Measurements from ENCODE around the gene HSPA9.

Gene HSPA9

DNA sequence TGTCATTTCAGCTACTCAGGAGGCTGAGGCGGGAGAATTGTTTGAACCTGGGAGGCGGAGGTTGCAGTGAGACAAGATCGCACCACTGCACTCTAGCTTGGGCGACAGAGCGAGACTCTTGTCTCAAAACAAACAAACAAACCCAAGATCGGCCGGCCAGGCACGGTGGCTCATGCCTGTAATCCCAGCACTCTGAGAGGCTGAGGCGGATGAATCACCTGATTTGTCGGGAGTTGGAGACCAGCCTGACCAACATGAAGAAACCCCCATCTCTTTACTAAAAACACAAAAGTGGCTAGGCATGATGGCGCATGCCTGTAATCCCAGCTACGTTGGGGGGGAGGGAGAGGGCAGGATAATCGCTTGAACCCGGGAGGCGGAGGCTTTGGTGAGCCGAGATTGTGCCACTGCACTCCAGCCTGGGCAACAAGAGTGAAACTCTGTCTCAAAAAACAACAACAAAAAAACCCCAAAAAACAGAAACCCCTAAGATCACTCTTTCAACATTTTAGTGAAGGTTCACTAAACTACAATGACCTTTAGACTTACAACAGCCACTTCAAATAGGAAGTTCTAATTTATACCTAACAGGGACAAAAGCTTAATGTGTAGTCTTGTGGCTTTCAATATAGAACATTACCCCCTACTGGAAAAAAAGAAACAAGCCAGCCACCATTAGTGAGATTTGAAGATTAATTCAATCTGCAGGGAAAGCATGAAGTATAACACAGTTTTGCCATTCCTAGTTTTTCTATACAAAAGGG, 7.0 kb downstream of the HSPA9 start:
- no peak for DNase-seq (ENCODE audit: low spot score)
- TF ChIP-seq, protein P1, sequence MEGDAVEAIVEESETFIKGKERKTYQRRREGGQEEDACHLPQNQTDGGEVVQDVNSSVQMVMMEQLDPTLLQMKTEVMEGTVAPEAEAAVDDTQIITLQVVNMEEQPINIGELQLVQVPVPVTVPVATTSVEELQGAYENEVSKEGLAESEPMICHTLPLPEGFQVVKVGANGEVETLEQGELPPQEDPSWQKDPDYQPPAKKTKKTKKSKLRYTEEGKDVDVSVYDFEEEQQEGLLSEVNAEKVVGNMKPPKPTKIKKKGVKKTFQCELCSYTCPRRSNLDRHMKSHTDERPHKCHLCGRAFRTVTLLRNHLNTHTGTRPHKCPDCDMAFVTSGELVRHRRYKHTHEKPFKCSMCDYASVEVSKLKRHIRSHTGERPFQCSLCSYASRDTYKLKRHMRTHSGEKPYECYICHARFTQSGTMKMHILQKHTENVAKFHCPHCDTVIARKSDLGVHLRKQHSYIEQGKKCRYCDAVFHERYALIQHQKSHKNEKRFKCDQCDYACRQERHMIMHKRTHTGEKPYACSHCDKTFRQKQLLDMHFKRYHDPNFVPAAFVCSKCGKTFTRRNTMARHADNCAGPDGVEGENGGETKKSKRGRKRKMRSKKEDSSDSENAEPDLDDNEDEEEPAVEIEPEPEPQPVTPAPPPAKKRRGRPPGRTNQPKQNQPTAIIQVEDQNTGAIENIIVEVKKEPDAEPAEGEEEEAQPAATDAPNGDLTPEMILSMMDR (IDR thresholded peaks at IDR 0.05; ENCODE audit: extremely low read depth, missing control alignments) = no peak

DNA sequence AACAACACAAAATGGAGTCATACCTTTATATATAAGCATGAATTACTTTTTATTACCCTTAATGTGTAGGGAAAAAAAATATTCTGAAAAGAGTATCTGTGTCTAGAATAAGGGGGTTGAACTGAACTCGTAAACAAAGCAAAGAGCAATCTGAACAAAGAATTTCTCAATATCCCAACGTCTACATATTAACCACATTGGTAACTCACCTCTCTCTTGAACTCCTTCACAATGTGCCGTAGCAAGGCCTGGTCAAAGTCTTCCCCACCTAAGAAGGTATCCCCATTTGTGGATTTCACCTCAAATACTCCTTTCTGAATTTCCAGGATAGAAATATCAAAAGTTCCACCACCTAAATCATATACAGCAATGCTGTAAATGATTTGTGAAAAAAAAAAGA, 8.4 kb downstream of the HSPA9 start:
- no peak for DNase-seq (ENCODE audit: low spot score)
- TF ChIP-seq, protein P1 (IDR thresholded peaks at IDR 0.05; ENCODE audit: extremely low read depth, missing control alignments) = no peak

DNA sequence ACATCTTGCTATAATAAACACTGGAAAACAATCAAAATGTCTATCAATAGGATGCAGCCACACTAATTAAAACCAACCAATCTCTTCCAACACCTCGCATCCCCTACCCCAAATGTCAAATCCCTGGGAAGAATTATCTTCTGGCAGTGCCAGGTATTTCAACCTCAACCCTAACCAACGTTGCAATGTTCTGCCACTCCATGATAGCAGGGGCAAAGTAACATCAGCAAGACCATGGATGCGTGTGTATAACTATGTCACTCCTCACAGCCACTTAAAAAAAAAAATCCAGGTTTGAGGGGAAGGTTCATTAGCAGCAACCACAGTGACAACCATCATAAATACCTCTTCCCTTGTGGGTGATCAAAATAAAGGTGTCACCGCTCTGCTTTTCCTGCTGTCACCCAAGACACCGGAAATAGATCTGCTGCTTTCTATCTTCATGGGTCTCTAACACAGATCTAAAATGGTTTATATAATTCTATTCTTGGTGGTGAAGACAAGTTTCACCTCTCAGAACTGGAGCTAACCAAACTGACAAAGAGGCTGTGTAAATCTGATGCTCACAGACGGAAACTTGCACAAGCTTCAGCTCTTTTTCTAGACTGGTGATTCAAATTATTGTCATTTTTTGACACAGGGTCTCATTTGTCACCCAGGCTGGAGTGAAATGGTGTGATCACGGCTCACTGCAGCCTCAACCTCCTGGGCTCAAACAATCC, 9.9 kb downstream of the HSPA9 start:
- TF ChIP-seq, protein P1 (IDR thresholded peaks at IDR 0.05; ENCODE audit: extremely low read depth, missing control alignments) = no peak
- DNase-seq (ENCODE audit: low spot score) = no peak

DNA sequence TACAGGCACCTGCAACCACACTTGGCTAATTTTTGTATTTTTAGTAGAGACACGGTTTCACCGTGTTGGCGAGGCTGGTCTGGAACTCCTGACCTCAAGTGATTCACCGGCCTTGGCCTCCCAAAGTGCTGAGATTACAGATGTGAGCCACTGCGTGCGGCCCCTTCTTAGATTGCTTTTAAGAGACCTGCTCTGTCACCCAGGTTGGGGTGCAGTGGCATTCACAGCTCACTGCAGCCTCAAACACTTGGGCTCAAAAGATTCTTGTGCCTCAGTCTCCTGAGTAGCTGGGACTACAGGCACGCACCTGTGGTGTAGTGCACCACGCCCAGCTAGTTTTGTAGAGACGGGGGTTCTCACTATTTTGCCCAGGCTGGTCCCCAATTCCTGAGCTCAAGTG, 11.0 kb downstream of the HSPA9 start:
- DNase-seq (ENCODE audit: low spot score) = no peak
- TF ChIP-seq, protein P1 (IDR thresholded peaks at IDR 0.05; ENCODE audit: extremely low read depth, missing control alignments) = no peak

DNA sequence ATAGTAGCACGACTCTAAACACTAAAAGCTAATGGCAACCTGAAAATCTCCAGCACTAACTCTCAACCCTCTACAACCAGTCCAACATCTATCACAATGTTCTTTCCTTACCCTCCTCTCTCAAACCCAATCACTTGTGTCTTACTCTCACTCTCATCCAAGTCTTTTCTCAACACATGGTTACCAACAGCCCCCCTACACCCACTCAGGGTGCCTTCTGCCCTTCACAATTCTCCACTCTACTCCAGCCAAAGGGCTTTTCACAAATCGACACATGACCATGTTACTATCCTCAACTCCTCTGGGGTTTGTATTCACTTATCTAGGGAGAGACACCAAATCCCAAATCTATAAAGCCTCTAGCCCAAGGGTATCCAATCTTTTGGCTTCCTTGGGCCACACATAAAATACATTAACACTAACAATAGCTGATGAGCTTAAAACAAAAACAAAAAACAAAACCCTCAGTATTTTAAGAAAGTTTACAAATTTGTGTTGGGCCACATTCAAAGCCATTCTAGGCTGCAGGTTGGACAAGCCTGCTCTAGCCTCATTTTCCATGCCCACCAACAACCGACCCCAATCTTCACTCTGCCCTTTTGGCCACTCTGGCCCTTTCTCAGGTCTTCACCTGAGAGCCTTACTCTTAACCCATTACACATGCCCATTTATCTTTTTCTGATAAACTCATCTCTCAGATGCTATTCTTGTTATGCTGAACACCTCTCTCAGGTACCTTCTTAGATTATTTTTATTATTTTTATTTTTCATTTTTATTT, 11.7 kb downstream of the HSPA9 start:
- DNase-seq (ENCODE audit: low spot score) = no peak
- TF ChIP-seq, protein P1 (IDR thresholded peaks at IDR 0.05; ENCODE audit: extremely low read depth, missing control alignments) = no peak

DNA sequence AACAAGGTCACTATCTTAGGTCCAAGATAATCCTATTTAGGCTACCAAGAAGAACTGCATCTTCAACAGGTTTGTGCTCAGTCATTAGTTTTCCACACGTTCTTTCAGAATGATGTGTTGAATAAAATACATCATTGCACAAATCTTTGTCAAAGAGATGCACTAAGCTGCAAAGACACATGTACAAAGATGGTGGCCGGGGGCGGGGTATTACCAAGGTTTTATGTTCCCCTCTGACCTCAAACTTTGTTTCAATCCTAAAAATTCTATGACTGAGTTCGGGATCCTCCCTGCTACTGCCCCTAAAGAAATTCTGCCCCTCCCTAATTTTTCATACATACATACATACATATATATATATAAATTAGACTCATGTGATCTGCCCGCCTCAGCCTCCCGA, 14.2 kb downstream of the HSPA9 start:
- TF ChIP-seq, protein P1 (IDR thresholded peaks at IDR 0.05; ENCODE audit: extremely low read depth, missing control alignments) = no peak
- DNase-seq (ENCODE audit: low spot score) = no peak

DNA sequence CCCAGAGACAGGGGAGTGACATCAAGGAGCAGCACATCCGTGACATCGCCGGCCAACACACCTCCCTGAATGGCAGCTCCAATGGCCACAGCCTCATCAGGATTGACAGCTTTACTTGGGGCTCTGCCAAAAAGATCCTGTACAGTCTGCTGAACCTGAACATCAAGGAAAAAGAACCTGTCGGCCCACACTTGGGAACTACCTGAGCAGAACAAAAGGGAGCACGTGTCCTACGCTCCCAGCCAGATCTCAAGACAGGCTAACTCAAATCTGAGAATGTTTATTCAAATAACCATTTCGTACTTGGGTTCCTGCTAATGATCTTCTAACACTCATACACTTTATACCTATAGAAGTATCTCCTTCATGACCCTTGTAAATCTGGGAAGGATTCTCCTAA, 15.3 kb downstream of the HSPA9 start:
- no peak for DNase-seq (ENCODE audit: low spot score)
- TF ChIP-seq, protein P1 (IDR thresholded peaks at IDR 0.05; ENCODE audit: extremely low read depth, missing control alignments) = no peak

Measured in GM20000 (cell line).